ENCODE data around the gene GOLGA8H.
"Not testable (repeated sequence)": the region's sequence is repeated elsewhere in the genome, so short reads cannot be mapped to it uniquely, and the experiment has no call there.

GRCh38 chr15:30612271-30612670, 8.4 kb downstream of the GOLGA8H start:
- TF ChIP-seq, protein P1, sequence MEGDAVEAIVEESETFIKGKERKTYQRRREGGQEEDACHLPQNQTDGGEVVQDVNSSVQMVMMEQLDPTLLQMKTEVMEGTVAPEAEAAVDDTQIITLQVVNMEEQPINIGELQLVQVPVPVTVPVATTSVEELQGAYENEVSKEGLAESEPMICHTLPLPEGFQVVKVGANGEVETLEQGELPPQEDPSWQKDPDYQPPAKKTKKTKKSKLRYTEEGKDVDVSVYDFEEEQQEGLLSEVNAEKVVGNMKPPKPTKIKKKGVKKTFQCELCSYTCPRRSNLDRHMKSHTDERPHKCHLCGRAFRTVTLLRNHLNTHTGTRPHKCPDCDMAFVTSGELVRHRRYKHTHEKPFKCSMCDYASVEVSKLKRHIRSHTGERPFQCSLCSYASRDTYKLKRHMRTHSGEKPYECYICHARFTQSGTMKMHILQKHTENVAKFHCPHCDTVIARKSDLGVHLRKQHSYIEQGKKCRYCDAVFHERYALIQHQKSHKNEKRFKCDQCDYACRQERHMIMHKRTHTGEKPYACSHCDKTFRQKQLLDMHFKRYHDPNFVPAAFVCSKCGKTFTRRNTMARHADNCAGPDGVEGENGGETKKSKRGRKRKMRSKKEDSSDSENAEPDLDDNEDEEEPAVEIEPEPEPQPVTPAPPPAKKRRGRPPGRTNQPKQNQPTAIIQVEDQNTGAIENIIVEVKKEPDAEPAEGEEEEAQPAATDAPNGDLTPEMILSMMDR (IDR thresholded peaks at IDR 0.05) = not testable (repeated sequence)
- TF ChIP-seq POLR2A (IDR thresholded peaks at IDR 0.05) = not testable (repeated sequence)
